Psoas muscle (tissue), 8 donors: Measurements from ENCODE around the gene TRRAP. TPM values are rescaled to one million over a fixed set of nuclear protein-coding genes. Genes with fewer than 3 reads are reported as not detected.

Experiments used
- ATAC-seq, 4 donors: fragments of 200-7000 bp; cut with Tn5 transposase; one replicate each; pipeline ENCODE4 v1.9.1; 2020; ENCODE audit warnings: moderate library complexity in 3 of 4, mild to moderate bottlenecking in 2 of 4
- DNase-seq, 2 donors: peaks; one replicate each; pipeline ENCODE4 v3.0.0-alpha.2; 2020
- H3K27ac ChIP-seq: fragments of 200-600 bp; one replicate; pipeline ENCODE4 v1.8.0; 2022
- H3K27me3 ChIP-seq, 3 donors: fragments of 200-600 bp in 1 of 3; one replicate each; pipeline versions ENCODE4 v1.6.1 to v1.8.0; 2013 to 2022; ENCODE audit warnings: low read length in 2 of 3, mild to moderate bottlenecking in 2 of 3, moderate library complexity in 1 of 3; ENCODE audit not compliant: insufficient read depth in 3 of 3
- H3K36me3 ChIP-seq, 2 donors: fragments of 200-600 bp in 1 of 2; one replicate each; pipeline versions ENCODE4 v1.6.1 to v1.8.0; 2013 to 2022; ENCODE audit warnings: low read depth in 1 of 2, mild to moderate bottlenecking in 1 of 2, moderate library complexity in 1 of 2; ENCODE audit not compliant: insufficient read depth in 1 of 2
- H3K4me1 ChIP-seq: fragments of 200-600 bp; one replicate; pipeline ENCODE4 v1.8.0; 2022
- H3K4me3 ChIP-seq: fragments of 200-600 bp; one replicate; pipeline ENCODE4 v1.8.0; 2022; ENCODE audit warnings: mild to moderate bottlenecking
- H3K9me3 ChIP-seq: fragments of 200-600 bp; one replicate; pipeline ENCODE4 v1.8.0; 2022
- CTCF ChIP-seq: fragments of 200-600 bp; IDR thresholded peaks from one replicate; pipeline ENCODE4 v1.8.0; 2022; ENCODE audit warnings: antibody characterized with exemption
- WGBS, 3 donors: extraction: QIAGEN DNeasy Blood & Tissue Kit; methylation state at CpG; one replicate each; pipeline versions ENCODE4 v1.1.6 to v1.1.7; 2013; 5-methylcytosine and 5-hydroxymethylcytosine counted together
- intact Hi-C, 2 donors: fragments of 100-400 bp; cut with DNase I; formaldehyde crosslinking; loops; one replicate each; pipeline versions ENCODE4 v1.11.0 to v1.14.2; 2022
- long read RNA-seq, 2 donors: library from polyadenylated mRNA; unstranded; transcript quantifications; one replicate each; pipeline ENCODE4 v2.0.0, GENCODE V29; 2021
- polyA plus RNA-seq, 3 donors: library from polyadenylated mRNA; stranded (reverse); fragments of 200-250 nt; gene quantifications; one replicate each; pipeline ENCODE4 v1.2.3, GENCODE V29; 2013
- total RNA-seq, 4 donors: library from RNA; stranded (reverse); fragmentation: NEBNext Ultra II Directional in 2 of 4; extraction: Animal tissue kit (Norgen Biotek cat#: 25700) in 2 of 4; gene quantifications; one replicate each; pipeline versions ENCODE4 v1.2.1 to v1.2.4, GENCODE V29; 2021 to 2023
- donor health status: healthy with polysubstance abuse.
- donor health status: DM: no; HTN: no; CAD: no; lungs with moderate emphysema.
- donor health status: Bipolar disorder and iron deficiency.
- donor health status: healthy.
- donor health status: DM: yes; HTN: yes; CAD: no.
- donor health status: DM: no; HTN: no; CAD: no.
- donor health status: DM: no; HTN: no; CAD: no.
- donor health status: DM: yes; HTN: yes; CAD: no.

The TRRAP gene
- total RNA-seq, result 10 to 100 TPM; 13.3 to 21.3 (median 19.5) TPM
- polyA plus RNA-seq, result 1 to 10 TPM; 3.8 to 9.0 (median 5.0) TPM
- long read RNA-seq, donor 1, partial matches to known transcripts, result 5 of 6 reads
- long read RNA-seq, donor 1, other reads (novel, unspliced or antisense), result 1 of 6 reads
- long read RNA-seq, donor 2, partial matches to known transcripts, result 4 of 10 reads
- long read RNA-seq, donor 2, other reads (novel, unspliced or antisense), result 6 of 10 reads

DNA sequence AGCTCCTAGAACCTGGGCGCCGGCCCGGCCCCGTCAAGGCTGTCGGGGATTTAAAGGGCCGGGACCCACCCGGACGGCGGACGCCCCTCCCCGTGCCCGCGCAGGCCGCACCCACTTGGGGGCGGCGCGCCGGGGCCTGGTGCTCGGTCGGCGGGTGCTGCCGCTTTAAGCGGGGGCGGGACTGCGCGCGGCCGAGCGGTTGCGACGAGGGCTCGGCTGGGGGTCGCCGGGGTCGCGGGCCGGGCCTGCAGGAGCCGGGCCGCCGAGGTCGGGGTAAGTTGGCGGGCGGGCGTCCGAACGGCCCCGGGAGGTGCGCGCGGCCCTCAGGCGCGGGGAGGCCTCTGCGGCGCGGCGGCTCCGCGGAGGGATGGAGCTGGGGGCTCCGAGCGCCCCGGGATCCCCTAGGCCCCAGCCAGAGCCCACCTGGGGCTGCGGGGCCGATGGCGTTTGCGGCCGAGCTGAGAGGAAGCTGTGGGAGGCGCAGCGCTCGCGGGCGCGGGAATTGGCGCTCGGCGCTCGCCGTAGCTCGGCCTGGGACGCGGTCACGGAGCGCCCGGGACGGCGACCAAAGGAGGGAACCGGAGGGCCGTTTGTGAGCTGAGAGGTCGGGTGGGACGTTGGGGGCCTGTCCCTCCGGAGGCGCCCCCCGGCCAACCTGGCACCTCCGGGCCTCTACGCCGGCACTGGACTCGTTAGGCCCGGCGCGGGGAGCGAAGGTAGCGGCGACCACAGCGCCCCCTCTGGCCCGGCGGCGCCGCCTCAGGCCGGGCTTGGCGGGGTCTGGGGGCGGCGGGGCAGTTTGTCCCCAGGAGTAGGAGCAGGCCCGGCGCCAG, at the start of gene TRRAP:
TSS of gene TRRAP (plus strand) at position 168 of the 833 bp plus-strand sequence. CDS start 2,619 bp downstream, outside the sequence.
- no peaks in the 10 kb centered on the region for H3K27me3 ChIP-seq
- 0 to 1% (median 0%) methylated on average over 61 to 113 of the region's 113 CpGs for WGBS, 3 donors
- peak within 1 kb of the TSS; percentile 99 for H3K27ac ChIP-seq
- H3K4me3 ChIP-seq, result peak within 1 kb of the TSS; percentile 82
- TF ChIP-seq CTCF, result peak; percentile 95
- intact Hi-C loops, result no loop called here
- peak; percentile 85 to 93 (median 88) for ATAC-seq
- H3K4me1 ChIP-seq, result peaks cover 10% of the 10 kb centered on the region
- peaks cover 3 to 27% of the 10 kb centered on the region in 2 donors for H3K36me3 ChIP-seq
- no peaks in the 10 kb centered on the region for H3K9me3 ChIP-seq
- DNase-seq, result peak; percentile 79 to 86

DNA sequence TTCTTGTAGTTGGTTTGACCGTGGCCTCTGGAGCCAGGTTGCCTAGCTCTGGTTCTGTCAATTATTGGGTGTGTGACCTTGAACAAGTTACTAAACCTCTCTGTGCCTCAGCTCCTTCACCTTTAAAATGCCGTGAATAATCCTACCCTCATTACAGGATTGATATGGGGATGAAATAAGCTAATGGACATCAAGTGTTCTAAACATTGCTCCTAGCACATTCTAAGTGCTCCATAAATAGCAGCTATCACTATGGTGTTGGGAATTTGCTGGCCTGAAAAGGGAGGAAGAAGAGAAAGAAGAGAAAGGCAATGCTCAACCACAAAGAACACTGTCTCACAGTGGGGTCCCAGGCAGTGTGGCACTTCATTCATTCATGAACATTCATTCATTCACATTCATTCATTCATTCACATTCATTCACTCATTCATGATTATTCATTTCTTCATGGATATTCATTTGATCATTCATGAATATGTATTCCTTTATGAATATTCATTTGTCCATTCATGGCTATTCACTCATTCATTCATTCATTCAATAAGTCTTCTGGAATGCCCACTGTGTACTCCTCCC, 47.3 kb upstream of the TRRAP start:
- DNase-seq (no peak), ATAC-seq (no peak)
- 56 to 69% (median 57%) methylated on average over 2 of the region's 2 CpGs for WGBS, 3 donors
- Histone ChIP-seq H3K27me3 (peaks cover 0 to 3% (median 0%) of the 10 kb centered on the region in 3 donors), H3K4me3 (no peak overlapping the region), H3K36me3 (no peaks in the 10 kb centered on the region), H3K9me3 (no peaks in the 10 kb centered on the region), H3K4me1 (no peaks in the 10 kb centered on the region), H3K27ac (no peak overlapping the region)
- TF ChIP-seq CTCF, result no peak
- intact Hi-C loops, result no loop called here

DNA sequence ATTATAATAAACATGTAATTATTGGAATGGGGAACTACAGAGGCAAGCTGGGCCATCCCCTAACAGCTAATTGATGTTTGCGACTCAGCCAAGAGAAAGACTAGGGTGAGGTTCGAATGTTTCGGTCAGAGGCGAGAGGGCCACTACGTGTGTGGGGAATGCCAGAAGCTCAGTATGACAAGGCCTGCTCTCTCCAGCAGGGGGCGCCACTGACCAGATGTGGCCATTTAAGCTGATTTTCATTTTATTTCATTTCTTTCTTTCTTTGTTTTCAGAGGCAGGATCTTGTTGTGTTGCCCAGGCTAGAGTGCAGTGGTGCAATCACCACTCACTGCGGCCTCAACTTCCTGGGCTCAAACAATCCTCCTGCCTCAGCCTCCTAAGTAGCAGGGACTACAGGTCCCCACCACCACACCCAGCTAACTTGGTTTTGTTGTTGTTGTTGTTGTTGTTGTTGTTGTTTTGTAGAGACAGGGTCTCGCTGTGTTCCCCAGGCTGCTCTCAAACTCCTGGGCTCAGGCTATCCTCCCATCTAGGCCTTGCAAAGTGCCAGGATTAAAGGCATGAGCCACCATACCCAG, 46.6 kb upstream of the TRRAP start:
- peaks cover 0 to 3% (median 0%) of the 10 kb centered on the region in 3 donors for H3K27me3 ChIP-seq
- intact Hi-C loops, result no loop called here
- ATAC-seq (no peak), DNase-seq (no peak)
- H3K36me3 ChIP-seq, result no peaks in the 10 kb centered on the region
- no peak overlapping the region for H3K27ac ChIP-seq
- H3K9me3 ChIP-seq, result no peaks in the 10 kb centered on the region
- no peak overlapping the region for H3K4me3 ChIP-seq
- no peaks in the 10 kb centered on the region for H3K4me1 ChIP-seq
- WGBS, 3 donors, result 86 to 88% (median 86%) methylated on average over 8 of the region's 8 CpGs
- TF ChIP-seq CTCF, result peak; percentile 41

GRCh38 chr7:98833022-98833421, 45.3 kb upstream of the TRRAP start:
- intact Hi-C loops, result no loop called here
- no peak overlapping the region for H3K4me3 ChIP-seq
- no peak for DNase-seq
- no peaks in the 10 kb centered on the region for H3K9me3 ChIP-seq
- no peaks in the 10 kb centered on the region for H3K36me3 ChIP-seq
- peaks cover 0 to 3% (median 0%) of the 10 kb centered on the region in 3 donors for H3K27me3 ChIP-seq
- 81 to 90% (median 88%) methylated on average over 2 of the region's 2 CpGs for WGBS, 3 donors
- no peak for TF ChIP-seq CTCF
- H3K27ac ChIP-seq, result no peak overlapping the region
- H3K4me1 ChIP-seq, result no peaks in the 10 kb centered on the region
- no peak for ATAC-seq
